ENCODE measurements around the gene KAT7. TPM values are rescaled to one million over a fixed set of nuclear protein-coding genes. Genes with fewer than 3 reads are reported as not detected.

KAT7 gene
- total RNA-seq, 2 experiments from 2014 or later: 91.7 to 92.5 TPM

- Mint-ChIP-seq H3K36me3 (peaks cover 40% of the 10 kb centered on the region), H3K4me1 (peaks cover 59% of the 10 kb centered on the region), H3K27me3 (no peaks in the 10 kb centered on the region), H3K27ac (no peak overlapping the region), H3K4me3 (no peak overlapping the region), H3K9me3 (no peaks in the 10 kb centered on the region)
- ATAC-seq (ENCODE audit: low read depth) (no peak), DNase-seq (no peak)
- POLR2A ChIA-PET: interaction anchor here (0.6 to 0.7 kb wide), 2 partner anchors 58 to 85 kb away, joined by 4 read pairs; partner anchors contain the start of gene SLC35B1
These were observed 4.8 kb downstream of the KAT7 start for GRCh38 chr17:49793309-49793708.

GRCh38 chr17:49795372-49795771, 6.9 kb downstream of the KAT7 start:
- ATAC-seq (ENCODE audit: low read depth): peak; percentile 42
- no peak for DNase-seq
- Mint-ChIP-seq H3K27ac (peak overlapping the region; percentile 82), H3K4me3 (peak overlapping the region; percentile 70), H3K9me3 (no peaks in the 10 kb centered on the region), H3K27me3 (no peaks in the 10 kb centered on the region), H3K4me1 (peaks cover 54% of the 10 kb centered on the region), H3K36me3 (peaks cover 44% of the 10 kb centered on the region)
- POLR2A ChIA-PET: interaction anchor here (1.1 to 1.5 kb wide), 2 partner anchors 47 to 119 kb away, joined by 3 to 5 read pairs; no protein-coding TSS in a partner anchor

- POLR2A ChIA-PET: interaction anchor here (0.5 to 2.1 kb wide), 4 partner anchors 10 to 416 kb away, joined by 3 to 11 read pairs (median 3); partner anchors contain the start of gene KAT7
These were observed 9.7 kb downstream of the KAT7 start for GRCh38 chr17:49798182-49798581.

GRCh38 chr17:49798738-49799137, 10.3 kb downstream of the KAT7 start:
- Mint-ChIP-seq H3K36me3 (peaks cover 39% of the 10 kb centered on the region), H3K4me3 (peak overlapping the region; percentile 10), H3K27ac (no peak overlapping the region), H3K4me1 (peaks cover 40% of the 10 kb centered on the region), H3K9me3 (no peaks in the 10 kb centered on the region), H3K27me3 (no peaks in the 10 kb centered on the region)
- POLR2A ChIA-PET: interaction anchor here (0.5 to 2.1 kb wide), 4 partner anchors 9 to 415 kb away, joined by 3 to 11 read pairs (median 3); partner anchors contain the start of gene KAT7
- DNase-seq (no peak), ATAC-seq (ENCODE audit: low read depth) (peak; percentile 39)

More at GRCh38 chr17:49798182-49798581, 9.7 kb downstream of the KAT7 start:
- ATAC-seq (ENCODE audit: low read depth): no peak
- Mint-ChIP-seq H3K27ac (no peak overlapping the region), H3K27me3 (no peaks in the 10 kb centered on the region), H3K4me3 (peak overlapping the region; percentile 9), H3K36me3 (peaks cover 40% of the 10 kb centered on the region), H3K4me1 (peaks cover 42% of the 10 kb centered on the region), H3K9me3 (no peaks in the 10 kb centered on the region)
- no peak for DNase-seq

GRCh38 chr17:49809056-49809455, 20.6 kb downstream of the KAT7 start:
- DNase-seq (no peak), ATAC-seq (ENCODE audit: low read depth) (no peak)
- H3K4me3 Mint-ChIP-seq: no peak overlapping the region
- peaks cover 30% of the 10 kb centered on the region for H3K36me3 Mint-ChIP-seq
- no peak overlapping the region for H3K27ac Mint-ChIP-seq
- POLR2A ChIA-PET: no interaction called here
- peaks cover 7% of the 10 kb centered on the region for H3K4me1 Mint-ChIP-seq
- no peaks in the 10 kb centered on the region for H3K27me3 Mint-ChIP-seq
- H3K9me3 Mint-ChIP-seq: no peaks in the 10 kb centered on the region

- ATAC-seq (ENCODE audit: low read depth) (no peak), DNase-seq (no peak)
- no peak overlapping the region for H3K27ac Mint-ChIP-seq
- no peak overlapping the region for H3K4me3 Mint-ChIP-seq
- H3K9me3 Mint-ChIP-seq: no peaks in the 10 kb centered on the region
- H3K27me3 Mint-ChIP-seq: no peaks in the 10 kb centered on the region
- POLR2A ChIA-PET: no interaction called here
- peaks cover 29% of the 10 kb centered on the region for H3K4me1 Mint-ChIP-seq
- H3K36me3 Mint-ChIP-seq: peaks cover 32% of the 10 kb centered on the region
These were observed 26.5 kb downstream of the KAT7 start for GRCh38 chr17:49814781-49815529.

GRCh38 chr17:49815761-49816281, 27.3 kb downstream of the KAT7 start:
- ATAC-seq (ENCODE audit: low read depth) (no peak), DNase-seq (no peak)
- POLR2A ChIA-PET: interaction anchor here (0.6 kb wide), 1 partner anchor 64 kb away, joined by 5 read pairs; no protein-coding TSS in a partner anchor
- no peaks in the 10 kb centered on the region for H3K9me3 Mint-ChIP-seq
- peaks cover 30% of the 10 kb centered on the region for H3K36me3 Mint-ChIP-seq
- no peaks in the 10 kb centered on the region for H3K27me3 Mint-ChIP-seq
- no peak overlapping the region for H3K4me3 Mint-ChIP-seq
- peak overlapping the region; percentile 26 for H3K27ac Mint-ChIP-seq
- peaks cover 32% of the 10 kb centered on the region for H3K4me1 Mint-ChIP-seq

- peaks cover 33% of the 10 kb centered on the region for H3K4me1 Mint-ChIP-seq
- DNase-seq: peak; percentile 35
These were observed 29.5 kb downstream of the KAT7 start for GRCh38 chr17:49817993-49818392.

GRCh38 chr17:49819138-49819537, 30.7 kb downstream of the KAT7 start:
- H3K27me3 Mint-ChIP-seq: no peaks in the 10 kb centered on the region
- H3K36me3 Mint-ChIP-seq: peaks cover 32% of the 10 kb centered on the region
- peak overlapping the region; percentile 43 for H3K27ac Mint-ChIP-seq
- H3K4me1 Mint-ChIP-seq: peaks cover 31% of the 10 kb centered on the region
- H3K9me3 Mint-ChIP-seq: no peaks in the 10 kb centered on the region
- POLR2A ChIA-PET: no interaction called here
- DNase-seq (no peak), ATAC-seq (ENCODE audit: low read depth) (no peak)
- H3K4me3 Mint-ChIP-seq: peak overlapping the region; percentile 8

More at GRCh38 chr17:49817993-49818392, 29.5 kb downstream of the KAT7 start:
- peak; percentile 99 for ATAC-seq (ENCODE audit: low read depth)
- H3K9me3 Mint-ChIP-seq: no peaks in the 10 kb centered on the region
- H3K27me3 Mint-ChIP-seq: no peaks in the 10 kb centered on the region
- peaks cover 34% of the 10 kb centered on the region for H3K36me3 Mint-ChIP-seq
- POLR2A ChIA-PET: interaction anchor here (1.0 to 1.6 kb wide), 4 partner anchors 30 to 122 kb away, joined by 3 to 6 read pairs (median 4); partner anchors contain the start of genes FAM117A and KAT7
- H3K27ac Mint-ChIP-seq: peak overlapping the region; percentile 86
- H3K4me3 Mint-ChIP-seq: peak overlapping the region; percentile 67

- Mint-ChIP-seq H3K9me3 (no peaks in the 10 kb centered on the region), H3K27me3 (no peaks in the 10 kb centered on the region), H3K27ac (no peak overlapping the region), H3K4me3 (no peak overlapping the region), H3K36me3 (peaks cover 29% of the 10 kb centered on the region), H3K4me1 (peaks cover 31% of the 10 kb centered on the region)
- DNase-seq (no peak), ATAC-seq (ENCODE audit: low read depth) (no peak)
- POLR2A ChIA-PET: no interaction called here
These were observed 31.2 kb downstream of the KAT7 start for GRCh38 chr17:49819651-49820050.

GRCh38 chr17:49820773-49821172, 32.3 kb downstream of the KAT7 start:
- Mint-ChIP-seq H3K4me1 (peaks cover 31% of the 10 kb centered on the region), H3K27me3 (no peaks in the 10 kb centered on the region)
- POLR2A ChIA-PET: interaction anchor here (0.5 to 1.2 kb wide), 2 partner anchors 15 to 449 kb away, joined by 3 to 4 read pairs; no protein-coding TSS in a partner anchor

GRCh38 chr17:49821466-49821865, 33.0 kb downstream of the KAT7 start:
- Mint-ChIP-seq H3K4me3 (no peak overlapping the region), H3K9me3 (no peaks in the 10 kb centered on the region), H3K27me3 (no peaks in the 10 kb centered on the region), H3K4me1 (peaks cover 26% of the 10 kb centered on the region), H3K27ac (no peak overlapping the region), H3K36me3 (peaks cover 33% of the 10 kb centered on the region)
- POLR2A ChIA-PET: interaction anchor here (0.5 to 1.5 kb wide), 4 partner anchors 15 to 449 kb away, joined by 3 to 4 read pairs (median 3); partner anchors contain the start of gene KAT7
- DNase-seq: no peak
- no peak for ATAC-seq (ENCODE audit: low read depth)

More at GRCh38 chr17:49820773-49821172, 32.3 kb downstream of the KAT7 start:
- DNase-seq (no peak), ATAC-seq (ENCODE audit: low read depth) (no peak)
- H3K4me3 Mint-ChIP-seq: no peak overlapping the region
- peak overlapping the region; percentile 21 for H3K27ac Mint-ChIP-seq
- H3K36me3 Mint-ChIP-seq: peaks cover 32% of the 10 kb centered on the region
- H3K9me3 Mint-ChIP-seq: no peaks in the 10 kb centered on the region

GRCh38 chr17:49821916-49822315, 33.4 kb downstream of the KAT7 start:
- Mint-ChIP-seq H3K9me3 (no peaks in the 10 kb centered on the region), H3K4me1 (peaks cover 25% of the 10 kb centered on the region), H3K36me3 (peaks cover 28% of the 10 kb centered on the region), H3K27ac (no peak overlapping the region), H3K27me3 (no peaks in the 10 kb centered on the region), H3K4me3 (no peak overlapping the region)
- no peak for ATAC-seq (ENCODE audit: low read depth)
- no peak for DNase-seq
- POLR2A ChIA-PET: interaction anchor here (0.6 to 1.5 kb wide), 2 partner anchors 34 to 327 kb away, joined by 3 read pairs; partner anchors contain the start of gene KAT7

Measured in activated naive CD8-positive, alpha-beta T cell treated with anti-CD3 and anti-CD28 coated beads, Interleukin-2, amount 10 ng/mL, durations not matched to agents 7 days and 5 days (primary cell).